Prostate gland (tissue), 2 donors: ENCODE measurements around the gene C4orf50.

ENCODE experiments used
- POLR2AphosphoS5 ChIP-seq: sonication (generic); formaldehyde crosslinking; IDR thresholded peaks from one replicate; pipeline ENCODE4 v1.6.1; 2017; ENCODE audit warnings: antibody characterized with exemption
- TF ChIP-seq, protein P1 (sequence below), 4 experiments: fragments of 200-600 bp in 2 of 4; fragments of 450-650 bp in 2 of 4; sonication (generic) in 2 of 4; IDR thresholded peaks; 1 replicate in 3 of 4; 2 replicates in 1 of 4; pipeline ENCODE4 v1.5.1; 2016 to 2019; ENCODE audit warnings: antibody characterized with exemption in 4 of 4, mild to moderate bottlenecking in 2 of 4, moderate library complexity in 2 of 4

DNA sequence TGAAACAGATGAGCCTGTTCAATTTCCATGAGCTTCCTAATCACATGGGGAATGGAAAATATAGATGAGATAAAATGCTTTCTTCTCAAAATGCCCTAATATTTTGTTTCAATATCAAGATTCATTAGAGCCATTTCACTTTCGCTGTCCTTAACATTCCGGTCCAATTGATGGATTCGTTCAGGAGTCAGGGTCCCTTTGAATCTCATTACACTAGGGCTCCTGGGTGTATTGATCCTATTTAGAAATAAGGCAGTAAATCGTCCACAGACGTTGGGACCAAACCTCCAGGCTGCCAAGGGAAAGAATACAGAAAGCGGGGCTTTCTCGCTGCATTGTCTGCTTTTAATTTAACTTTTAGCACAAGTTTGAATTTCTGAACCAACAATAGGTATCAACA, 104.8 kb downstream of the C4orf50 start:
- TF ChIP-seq, protein P1, sequence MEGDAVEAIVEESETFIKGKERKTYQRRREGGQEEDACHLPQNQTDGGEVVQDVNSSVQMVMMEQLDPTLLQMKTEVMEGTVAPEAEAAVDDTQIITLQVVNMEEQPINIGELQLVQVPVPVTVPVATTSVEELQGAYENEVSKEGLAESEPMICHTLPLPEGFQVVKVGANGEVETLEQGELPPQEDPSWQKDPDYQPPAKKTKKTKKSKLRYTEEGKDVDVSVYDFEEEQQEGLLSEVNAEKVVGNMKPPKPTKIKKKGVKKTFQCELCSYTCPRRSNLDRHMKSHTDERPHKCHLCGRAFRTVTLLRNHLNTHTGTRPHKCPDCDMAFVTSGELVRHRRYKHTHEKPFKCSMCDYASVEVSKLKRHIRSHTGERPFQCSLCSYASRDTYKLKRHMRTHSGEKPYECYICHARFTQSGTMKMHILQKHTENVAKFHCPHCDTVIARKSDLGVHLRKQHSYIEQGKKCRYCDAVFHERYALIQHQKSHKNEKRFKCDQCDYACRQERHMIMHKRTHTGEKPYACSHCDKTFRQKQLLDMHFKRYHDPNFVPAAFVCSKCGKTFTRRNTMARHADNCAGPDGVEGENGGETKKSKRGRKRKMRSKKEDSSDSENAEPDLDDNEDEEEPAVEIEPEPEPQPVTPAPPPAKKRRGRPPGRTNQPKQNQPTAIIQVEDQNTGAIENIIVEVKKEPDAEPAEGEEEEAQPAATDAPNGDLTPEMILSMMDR (IDR thresholded peaks at IDR 0.05): no peak
- no peak for TF ChIP-seq POLR2AphosphoS5
